Measurements from ENCODE around the gene TMIE. TPM values are rescaled to one million over a fixed set of nuclear protein-coding genes. Genes with fewer than 3 reads are reported as not detected.

TMIE gene
- total and polyA plus RNA-seq, 2 of the 4 experiments (the other 2 are of a cell fraction) = 0.12 TPM; not detected in 1

- H3K27ac ChIP-seq (ENCODE audit: insufficient read depth, low read length) = no peak overlapping the region
- no peak overlapping the region for H3K9ac ChIP-seq (ENCODE audit: low read depth, low read length)
- dilution Hi-C loops (cut with HindIII; ENCODE audit: low sequenced_read_pairs, unreplicated experiment) = no loop called here
- H2AK5ac ChIP-seq (ENCODE audit: low read depth, low read length) = no peak overlapping the region
- no peaks in the 10 kb centered on the region for H3K36me3 ChIP-seq (ENCODE audit: control insufficient read depth, insufficient read depth, low read length)
- H3K14ac ChIP-seq (replicated peaks; ENCODE audit: low read depth, low read length) = no peak overlapping the region
- H3K56ac ChIP-seq (ENCODE audit: extremely low read depth, insufficient read depth, low read length) = no peak overlapping the region
- no peak overlapping the region for H2BK15ac ChIP-seq (ENCODE audit: low read depth, low read length)
- no peak overlapping the region for H4K91ac ChIP-seq (ENCODE audit: insufficient read depth, low read depth, low read length)
- no peak overlapping the region for H3K4ac ChIP-seq (ENCODE audit: low read depth, low read length)
- no peak overlapping the region for H3K23ac ChIP-seq (ENCODE audit: low read depth, low read length)
- no peak overlapping the region for H4K5ac ChIP-seq (ENCODE audit: low read depth, low read length)
- in situ Hi-C loops (cut with MboI; ENCODE audit: low sequenced_read_pairs) = loop anchor here (25.0 kb wide), 1 partner anchor 656 kb away; no protein-coding TSS in a partner anchor
- no peaks in the 10 kb centered on the region for H3K9me3 ChIP-seq (ENCODE audit: control insufficient read depth, insufficient read depth, low read length)
- no peak overlapping the region for H3K18ac ChIP-seq (ENCODE audit: low read depth, low read length)
- no peak overlapping the region for H2BK20ac ChIP-seq (ENCODE audit: low read depth, low read length)
- H3K4me3 ChIP-seq (ENCODE audit: insufficient read depth, low read depth, low read length) = no peak overlapping the region
- no peaks in the 10 kb centered on the region; the same call in 1 of the 2 replicates for H3K9me1 ChIP-seq (ENCODE audit: insufficient read depth, low read length)
- no peak overlapping the region for H2BK120ac ChIP-seq (ENCODE audit: low read depth, low read length)
- DNase-seq = peak; percentile 59
- peaks cover 7% of the 10 kb centered on the region; the same call in 1 of the 2 replicates for H3K4me1 ChIP-seq (ENCODE audit: control insufficient read depth, insufficient read depth, low read length)
- H3K27me3 ChIP-seq (ENCODE audit: control insufficient read depth, insufficient read depth, low read length) = peaks cover 29% of the 10 kb centered on the region
- H3K79me1 ChIP-seq (ENCODE audit: low read depth in 1 of 2, low read length in 2 of 2) = no peaks in the 10 kb centered on the region
- peak; percentile 16; the same call in 1 of the 2 replicates for ATAC-seq (ENCODE audit: low read depth)
- peak overlapping the region; percentile 11 for H2AFZ ChIP-seq (replicated peaks; ENCODE audit: low read length, poor library complexity)
- H3K4me2 ChIP-seq (ENCODE audit: low read depth, low read length) = no peak overlapping the region
- intact Hi-C loops (cut with micrococcal nuclease) = loop anchor here (1.0 to 2.0 kb wide), 5 partner anchors 189 to 665 kb away; no protein-coding TSS in a partner anchor
- peak overlapping the region; percentile 77 for H2AK9ac ChIP-seq (replicated peaks; ENCODE audit: low read depth, low read length, poor library complexity)
- H4K8ac ChIP-seq (ENCODE audit: low read depth in 2 of 2, low read length in 2 of 2) = no peak overlapping the region
- 75% methylated on average over 10 of the region's 19 CpGs; no CpG with 5 or more reads in 1 of the 2 experiments for WGBS, 2 experiments (ENCODE audit: extremely low coverage in 2 of 2, insufficient read length in 1 of 2)
- POLR2A ChIA-PET (ENCODE audit: unreplicated experiment) = no interaction called here
- CTCF ChIA-PET = interaction anchor here (0.7 kb wide), 1 partner anchor 17 kb away, joined by 3 read pairs; no protein-coding TSS in a partner anchor
- peaks cover 3% of the 10 kb centered on the region; the same call in 1 of the 2 replicates for H4K20me1 ChIP-seq (ENCODE audit: insufficient read depth, low read length)
- BruUV-seq (replicated peaks) = no TSS peak
- H2BK5ac ChIP-seq (ENCODE audit: low read depth, low read length, poor library complexity, severe bottlenecking) = no peak overlapping the region
- TF ChIP-seq BHLHE40 (IDR thresholded peaks at IDR 0.05; ENCODE audit: low read depth, low read length) = no peak
- TF ChIP-seq, protein P1, sequence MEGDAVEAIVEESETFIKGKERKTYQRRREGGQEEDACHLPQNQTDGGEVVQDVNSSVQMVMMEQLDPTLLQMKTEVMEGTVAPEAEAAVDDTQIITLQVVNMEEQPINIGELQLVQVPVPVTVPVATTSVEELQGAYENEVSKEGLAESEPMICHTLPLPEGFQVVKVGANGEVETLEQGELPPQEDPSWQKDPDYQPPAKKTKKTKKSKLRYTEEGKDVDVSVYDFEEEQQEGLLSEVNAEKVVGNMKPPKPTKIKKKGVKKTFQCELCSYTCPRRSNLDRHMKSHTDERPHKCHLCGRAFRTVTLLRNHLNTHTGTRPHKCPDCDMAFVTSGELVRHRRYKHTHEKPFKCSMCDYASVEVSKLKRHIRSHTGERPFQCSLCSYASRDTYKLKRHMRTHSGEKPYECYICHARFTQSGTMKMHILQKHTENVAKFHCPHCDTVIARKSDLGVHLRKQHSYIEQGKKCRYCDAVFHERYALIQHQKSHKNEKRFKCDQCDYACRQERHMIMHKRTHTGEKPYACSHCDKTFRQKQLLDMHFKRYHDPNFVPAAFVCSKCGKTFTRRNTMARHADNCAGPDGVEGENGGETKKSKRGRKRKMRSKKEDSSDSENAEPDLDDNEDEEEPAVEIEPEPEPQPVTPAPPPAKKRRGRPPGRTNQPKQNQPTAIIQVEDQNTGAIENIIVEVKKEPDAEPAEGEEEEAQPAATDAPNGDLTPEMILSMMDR (conservative IDR thresholded peaks at IDR 0.05; ENCODE audit: low read depth, low read length) = peak; percentile 17; the same call in 1 of the 2 replicates
Observed at GRCh38 chr3:46705751-46706552, 4.8 kb downstream of the TMIE start.

Data from IMR-90 (cell line).